H1 (cell line): Measurements from ENCODE around the gene OR1S2. TPM values are rescaled to one million over a fixed set of nuclear protein-coding genes. Genes with fewer than 3 reads are reported as not detected.
A peak's percentile ranks its signal among the peaks of the same experiment; 100 is the strongest.

Experiments
- CTCF ChIA-PET: fragments of 300-600 bp; sonication (Branson Sonifier 250); formaldehyde crosslinking; loops from one replicate; lab custom pipeline; 2021; ENCODE audit not compliant: partially characterized antibody; lab: Charles Lee
- POLR2A ChIA-PET: fragments of 300-600 bp; sonication (Branson Sonifier 250); formaldehyde crosslinking; loops from one replicate; lab custom pipeline; 2021; ENCODE audit warnings: inconsistent platforms; ENCODE audit not compliant: partially characterized antibody; lab: Charles Lee
- DNase-seq, 2 experiments: peaks; one replicate each; pipeline versions ENCODE4 v3.0.0 to v3.0.0-alpha.2; 2010 to 2022; ENCODE audit warnings: low spot score in 2 of 2, low read depth in 1 of 2, mixed read lengths in 1 of 2
- FAIRE-seq: peaks from 2 replicates; lab custom pipeline; 2011; peaks lifted over from hg19 to GRCh38; lab: Jason Lieb, UNC
- H2AFZ ChIP-seq: 2 replicates; pipeline ENCODE4 v1.8.1; 2012; ENCODE audit warnings: low read length, inconsistent platforms
- H2AK5ac ChIP-seq: 2 replicates; pipeline ENCODE4 v1.6.1; 2013; ENCODE audit warnings: low read depth, low read length
- H2BK120ac ChIP-seq: replicated peaks from 2 replicates; pipeline ENCODE3; 2013; ENCODE audit warnings: low read depth, low read length, inconsistent platforms
- H2BK12ac ChIP-seq: 2 replicates; pipeline ENCODE4 v1.6.1; 2013; ENCODE audit warnings: low read depth, low read length
- H2BK15ac ChIP-seq: 2 replicates; pipeline ENCODE4 v1.6.1; 2013; ENCODE audit warnings: low read length
- H2BK20ac ChIP-seq: 2 replicates; pipeline ENCODE4 v1.6.1; 2013; ENCODE audit warnings: low read length
- H2BK5ac ChIP-seq: 2 replicates; pipeline ENCODE4 v1.6.1; 2013; ENCODE audit warnings: low read depth, low read length
- H3K14ac ChIP-seq: 2 replicates; pipeline ENCODE4 v1.6.1; 2013; ENCODE audit warnings: inconsistent platforms; ENCODE audit not compliant: insufficient read length
- H3K18ac ChIP-seq: 2 replicates; pipeline ENCODE4 v1.6.1; 2013; ENCODE audit warnings: low read length; ENCODE audit errors: extremely low read depth
- H3K23ac ChIP-seq: 2 replicates; pipeline ENCODE4 v1.6.1; 2013; ENCODE audit warnings: inconsistent platforms; ENCODE audit not compliant: insufficient read length
- H3K23me2 ChIP-seq: 2 replicates; pipeline ENCODE4 v1.6.1; 2013; ENCODE audit warnings: low read depth, low read length
- H3K27ac ChIP-seq: 2 replicates; pipeline ENCODE4 v1.6.1; 2011; ENCODE audit warnings: low read depth, low read length, inconsistent platforms
- H3K27me3 ChIP-seq, 4 experiments: replicated peaks in 1 of 4; 1 replicate in 1 of 4; 2 replicates in 3 of 4; pipeline versions ENCODE4 v1.6.1 to v1.8.1; 2011 to 2013; ENCODE audit warnings: low read length in 3 of 4, mild to moderate bottlenecking in 3 of 4, inconsistent platforms in 2 of 4, mixed read lengths in 2 of 4, moderate library complexity in 1 of 4; ENCODE audit not compliant: control insufficient read depth in 3 of 4, insufficient read depth in 3 of 4; ENCODE audit errors: extremely low read depth in 1 of 4
- H3K36me3 ChIP-seq, 4 experiments: 2 replicates each; pipeline versions ENCODE4 v1.6.1 to v1.8.1; 2011 to 2013; ENCODE audit warnings: mild to moderate bottlenecking in 4 of 4, low read length in 3 of 4, moderate library complexity in 2 of 4, control low read depth in 1 of 4, inconsistent platforms in 1 of 4; ENCODE audit not compliant: insufficient read depth in 4 of 4, control insufficient read depth in 2 of 4
- H3K4ac ChIP-seq: replicated peaks from 2 replicates; pipeline ENCODE3; 2013; ENCODE audit warnings: low read length, low read depth, mixed read lengths, inconsistent platforms; ENCODE audit not compliant: insufficient read length
- H3K4me1 ChIP-seq, 4 experiments: replicated peaks in 1 of 4; 1 replicate in 1 of 4; 2 replicates in 3 of 4; pipeline versions ENCODE4 v1.6.1 to v1.8.1; 2011 to 2013; ENCODE audit warnings: low read length in 3 of 4, inconsistent platforms in 2 of 4, mixed read lengths in 1 of 4; ENCODE audit not compliant: insufficient read depth in 4 of 4, control insufficient read depth in 3 of 4
- H3K4me2 ChIP-seq, 2 experiments: 2 replicates each; pipeline versions ENCODE4 v1.6.1 to v1.8.1; 2011 to 2013; ENCODE audit warnings: low read depth in 2 of 2, low read length in 2 of 2, control low read depth in 1 of 2, inconsistent platforms in 1 of 2, mild to moderate bottlenecking in 1 of 2; ENCODE audit not compliant: insufficient read depth in 1 of 2
- H3K4me3 ChIP-seq, 4 experiments: fragments of 200-600, 300-600 bp in 1 of 4; sonication (generic), shearing (Covaris generic), sonication (Bioruptor Twin) in 1 of 4; 2 replicates each; pipeline versions ENCODE4 v1.5.1 to v1.8.1; 2011 to 2016; ENCODE audit warnings: low read length in 4 of 4, low read depth in 3 of 4, control low read depth in 2 of 4, inconsistent platforms in 2 of 4, mild to moderate bottlenecking in 2 of 4, mixed read lengths in 1 of 4, moderate library complexity in 1 of 4; ENCODE audit not compliant: insufficient read depth in 2 of 4; ENCODE audit errors: extremely low read depth in 1 of 4
- H3K56ac ChIP-seq: replicated peaks from 2 replicates; pipeline ENCODE3; 2013; ENCODE audit warnings: low read depth, mild to moderate bottlenecking, mixed read lengths, low read length, inconsistent platforms; ENCODE audit not compliant: insufficient read length
- H3K79me1 ChIP-seq: 2 replicates; pipeline ENCODE4 v1.6.1; 2013; ENCODE audit warnings: low read depth, low read length, control low read depth
- H3K79me2 ChIP-seq, 2 experiments: 2 replicates each; pipeline versions ENCODE4 v1.6.1 to v1.8.1; 2012 to 2013; ENCODE audit warnings: low read length in 2 of 2, mild to moderate bottlenecking in 2 of 2, inconsistent platforms in 1 of 2; ENCODE audit not compliant: insufficient read depth in 2 of 2, control insufficient read depth in 1 of 2
- H3K9ac ChIP-seq, 4 experiments: replicated peaks in 1 of 4; 1 replicate in 1 of 4; 2 replicates in 3 of 4; pipeline versions ENCODE4 v1.6.1 to v1.8.1; 2011 to 2013; ENCODE audit warnings: low read depth in 3 of 4, low read length in 3 of 4, control low read depth in 2 of 4, mild to moderate bottlenecking in 2 of 4, moderate library complexity in 2 of 4, inconsistent platforms in 1 of 4; ENCODE audit errors: extremely low read depth in 1 of 4
- H3K9me3 ChIP-seq, 2 experiments: 2 replicates each; pipeline versions ENCODE4 v1.6.1 to v1.8.1; 2012 to 2013; ENCODE audit warnings: mild to moderate bottlenecking in 2 of 2, moderate library complexity in 2 of 2, control low read depth in 1 of 2, inconsistent platforms in 1 of 2, low read depth in 1 of 2, low read length in 1 of 2, mixed read lengths in 1 of 2; ENCODE audit not compliant: insufficient read depth in 2 of 2
- H4K20me1 ChIP-seq, 2 experiments: replicated peaks in 1 of 2; 2 replicates each; pipeline versions ENCODE3 to v1.8.1; 2011 to 2013; ENCODE audit warnings: inconsistent platforms in 2 of 2, low read length in 2 of 2, mild to moderate bottlenecking in 1 of 2; ENCODE audit not compliant: insufficient read depth in 2 of 2, control insufficient read depth in 1 of 2
- H4K5ac ChIP-seq: 2 replicates; pipeline ENCODE4 v1.6.1; 2013; ENCODE audit warnings: low read length, low read depth, mixed read lengths, inconsistent platforms; ENCODE audit not compliant: insufficient read length
- H4K8ac ChIP-seq: 2 replicates; pipeline ENCODE4 v1.8.0; 2013; ENCODE audit warnings: mild to moderate bottlenecking, moderate library complexity, low read length, inconsistent platforms; ENCODE audit not compliant: insufficient read depth; ENCODE audit errors: extremely low read depth
- H4K91ac ChIP-seq: replicated peaks from 2 replicates; pipeline ENCODE3; 2013; ENCODE audit warnings: low read length, mixed read lengths, inconsistent platforms; ENCODE audit not compliant: insufficient read length
- ASH2L ChIP-seq: fragments of 200-600, 300-600 bp; sonication (generic); IDR thresholded peaks from one replicate; pipeline ENCODE4 v1.7.1; 2017; ENCODE audit warnings: low read length
- BACH1 ChIP-seq: IDR thresholded peaks from 2 replicates; pipeline ENCODE4 v1.6.1; 2012; ENCODE audit warnings: low read length, improper control_type of control experiment
- CEBPB ChIP-seq: IDR thresholded peaks from 2 replicates; pipeline ENCODE4 v1.6.1; 2012; ENCODE audit warnings: low read depth, low read length
- CTBP2 ChIP-seq: IDR thresholded peaks from 2 replicates; pipeline ENCODE4 v1.7.0; 2011; ENCODE audit warnings: borderline replicate concordance, mild to moderate bottlenecking, moderate library complexity, mixed read lengths, low read length; ENCODE audit not compliant: insufficient read depth, insufficient read length
- EGR1 ChIP-seq: IDR thresholded peaks from 2 replicates; pipeline ENCODE4 v1.6.1; 2011; ENCODE audit warnings: low read depth, low read length, borderline replicate concordance
- GABPA ChIP-seq: IDR thresholded peaks from 2 replicates; pipeline ENCODE4 v1.6.1; 2011; ENCODE audit warnings: mild to moderate bottlenecking, low read length, moderate library complexity, borderline replicate concordance; ENCODE audit not compliant: insufficient read depth
- JUN ChIP-seq: IDR thresholded peaks from 2 replicates; pipeline ENCODE4 v1.6.1; 2011; ENCODE audit warnings: low read depth, mild to moderate bottlenecking, improper control_type of control experiment, low read length
- SIX5 ChIP-seq: IDR thresholded peaks from 2 replicates; pipeline ENCODE4 v1.6.1; 2011; ENCODE audit warnings: mild to moderate bottlenecking, low read depth, low read length
- SP4 ChIP-seq: IDR thresholded peaks from 2 replicates; pipeline ENCODE4 v1.6.1; 2012; ENCODE audit warnings: low read length, inconsistent platforms
- SRF ChIP-seq: IDR thresholded peaks from 2 replicates; pipeline ENCODE4 v1.6.1; 2011; ENCODE audit warnings: mild to moderate bottlenecking, low read depth, low read length, moderate library complexity
- SUZ12 ChIP-seq: fragments of 200-600 bp; sonication (generic); IDR thresholded peaks from 2 replicates; pipeline ENCODE4 v1.6.1; 2012; ENCODE audit warnings: mild to moderate bottlenecking, inconsistent platforms, low read length, moderate library complexity, mixed read lengths
- TAF1 ChIP-seq: IDR thresholded peaks from 2 replicates; pipeline ENCODE4 v1.6.1; 2011; ENCODE audit warnings: mild to moderate bottlenecking, low read depth, low read length
- TAF7 ChIP-seq: optimal IDR thresholded peaks from 2 replicates; pipeline ENCODE3; 2011; ENCODE audit warnings: low read depth, mild to moderate bottlenecking, inconsistent platforms, low read length, moderate library complexity, borderline replicate concordance
- ZNF274 ChIP-seq: IDR thresholded peaks from 2 replicates; pipeline ENCODE4 v1.7.0; 2012; ENCODE audit warnings: low read length, borderline replicate concordance; ENCODE audit errors: extremely low read depth
- WGBS, 2 experiments: shearing (Covaris generic) in 1 of 2; methylation state at CpG; one replicate each; pipeline versions ENCODE4 v1.1.6 to v1.1.7; 2013 to 2015; ENCODE audit warnings: low lambda C conversion rate in 2 of 2, mixed read lengths in 2 of 2, inconsistent platforms in 1 of 2, low coverage in 1 of 2, missing lambda C conversion rate in 1 of 2; ENCODE audit not compliant: insufficient replicate concordance in 2 of 2, insufficient coverage in 1 of 2, insufficient read length in 1 of 2; ENCODE audit errors: extremely low coverage in 1 of 2, missing lambda C conversion rate in 1 of 2; 5-methylcytosine and 5-hydroxymethylcytosine counted together
- polyA plus RNA-seq, 7 experiments: library from polyadenylated mRNA; depleted of rRNA in 3 of 7; stranded (reverse) in 5 of 7; unstranded in 2 of 7; fragments of >200 nt in 5 of 7; fragments of 200-250 nt in 2 of 7; gene quantifications; 1 replicate in 5 of 7; 2 replicates in 1 of 7; 4 replicates in 1 of 7; pipeline versions ENCODE4 v1.2.1 to v1.2.3, GENCODE V29; 2011 to 2013; ENCODE audit warnings: missing spikeins in 2 of 7, mixed read lengths in 2 of 7
- total RNA-seq: library from RNA; stranded (reverse); fragmentation: NEBNext Ultra II Directional; extraction: Animal tissue kit (Norgen Biotek cat#: 25700); gene quantifications from 2 replicates; pipeline ENCODE4 v1.2.1, GENCODE V29; 2021

OR1S2 gene
- total and polyA plus RNA-seq, 2 of the 8 experiments (the other 6 are each of a cell fraction or from before 2014, with no cell fraction given): not detected

- no peak overlapping the region for H3K18ac ChIP-seq
- no peak overlapping the region for H3K23ac ChIP-seq
- H3K27ac ChIP-seq: no peak overlapping the region
- TF ChIP-seq CEBPB (no peak), SUZ12 (no peak), ASH2L (no peak), SRF (no peak), TAF1 (no peak), EGR1 (no peak), TAF7 (no peak), ZNF274 (no peak), SP4 (no peak), BACH1 (no peak), GABPA (no peak), CTBP2 (no peak), SIX5 (no peak), JUN (no peak)
- H3K79me2 ChIP-seq: no peaks in the 10 kb centered on the region
- H2BK20ac ChIP-seq: no peak overlapping the region
- no peak overlapping the region for H3K56ac ChIP-seq
- no peaks in the 10 kb centered on the region for H3K27me3 ChIP-seq
- H4K8ac ChIP-seq: no peak overlapping the region
- H4K5ac ChIP-seq: no peak overlapping the region
- WGBS, 2 experiments: 90% methylated on average over 7 of the region's 7 CpGs; no CpG with 5 or more reads in 1 of the 2 experiments
- no peak overlapping the region for H2BK12ac ChIP-seq
- H3K14ac ChIP-seq: no peak overlapping the region
- no peak overlapping the region for H3K4me2 ChIP-seq
- H3K4me3 ChIP-seq: no peak overlapping the region
- H2AFZ ChIP-seq: no peak overlapping the region
- H3K9ac ChIP-seq: no peak overlapping the region
- no peaks in the 10 kb centered on the region for H3K23me2 ChIP-seq
- H2BK15ac ChIP-seq: no peak overlapping the region
- DNase-seq: no peak
- no peak overlapping the region for H2BK5ac ChIP-seq
- H3K9me3 ChIP-seq: peaks cover 0 to 16% of the 10 kb centered on the region in 2 experiments; a peak in 1 of 4 replicates
- ChIA-PET POLR2A (no interaction called here), CTCF (no interaction called here)
- H3K36me3 ChIP-seq: no peaks in the 10 kb centered on the region; a peak in 1 of 8 replicates
- H2AK5ac ChIP-seq: 0 out of 2 replicates have a peak overlapping the region, but pooled peaks have one; percentile 7
- no peak overlapping the region for H4K91ac ChIP-seq
- no peak overlapping the region for H2BK120ac ChIP-seq
- no peak for FAIRE-seq
- H3K4me1 ChIP-seq: no peaks in the 10 kb centered on the region
- H3K79me1 ChIP-seq: no peaks in the 10 kb centered on the region
- no peaks in the 10 kb centered on the region for H4K20me1 ChIP-seq
- no peak overlapping the region for H3K4ac ChIP-seq
These were observed 24.3 kb downstream of the OR1S2 start for GRCh38 chr11:58179648-58180047.
